ENCODE results near the gene PPP2R2C. TPM values are rescaled to one million over a fixed set of nuclear protein-coding genes. Genes with fewer than 3 reads are reported as not detected.

The PPP2R2C gene
- polyA plus RNA-seq, 1 of the 3 experiments (the other 2 are of a cell fraction): 0.21 TPM

- no peaks in the 10 kb centered on the region for H4K20me1 ChIP-seq (ENCODE audit: insufficient read depth)
- H3K9me3 ChIP-seq: no peaks in the 10 kb centered on the region
- no peak overlapping the region for H3K9ac ChIP-seq
- H3K4me3 ChIP-seq (ENCODE audit: low read depth in 2 of 2, low read length in 1 of 2): no peak overlapping the region
- H3K4me2 ChIP-seq: no peak overlapping the region
- H3K79me2 ChIP-seq (ENCODE audit: insufficient read depth): no peaks in the 10 kb centered on the region
- 13% methylated on average over 2 of the region's 2 CpGs for WGBS (ENCODE audit: low lambda C conversion rate)
- H3K36me3 ChIP-seq (replicated peaks in 1 of 2; ENCODE audit: control insufficient read depth in 1 of 2, insufficient read depth in 2 of 2, low read length in 1 of 2): no peaks in the 10 kb centered on the region
- TF ChIP-seq TEAD4 (IDR thresholded peaks at IDR 0.05; ENCODE audit: borderline replicate concordance, insufficient read depth): no peak
- no peak for TF ChIP-seq ZBTB33 (IDR thresholded peaks at IDR 0.05; ENCODE audit: borderline replicate concordance, low read depth)
- TF ChIP-seq NRF1 (IDR thresholded peaks at IDR 0.05; ENCODE audit: low read depth, low read length): no peak
- no peak for TF ChIP-seq USF1 (IDR thresholded peaks at IDR 0.05; ENCODE audit: borderline replicate concordance, low read depth)
- TF ChIP-seq YY1 (IDR thresholded peaks at IDR 0.05; ENCODE audit: low read depth): no peak
- TF ChIP-seq ELF1 (IDR thresholded peaks at IDR 0.05): no peak
- TF ChIP-seq RXRA (IDR thresholded peaks at IDR 0.05; ENCODE audit: borderline replicate concordance, low read depth): no peak
- no peak for TF ChIP-seq JUND (IDR thresholded peaks at IDR 0.05)
- TF ChIP-seq REST (IDR thresholded peaks at IDR 0.05; ENCODE audit: low read depth, low read length): no peak
- TF ChIP-seq TAF1 (IDR thresholded peaks at IDR 0.05; ENCODE audit: borderline replicate concordance, low read depth, low read length): no peak
- TF ChIP-seq PBX3 (IDR thresholded peaks at IDR 0.05): no peak
- TF ChIP-seq FOSL2 (IDR thresholded peaks at IDR 0.05; ENCODE audit: borderline replicate concordance, low read depth): no peak
- no peak for TF ChIP-seq GATA2 (CRISPR knock-in tag; IDR thresholded peaks at IDR 0.05)
- H3F3A ChIP-seq (replicated peaks; ENCODE audit: insufficient read depth): no peaks in the 10 kb centered on the region
- POLR2A ChIA-PET: no interaction called here
- no peaks in the 10 kb centered on the region for H3K27me3 ChIP-seq (ENCODE audit: insufficient read depth)
- peak overlapping the region in 1 of 2 experiments; percentile 34; a peak in 2 of 4 replicates for H3K27ac ChIP-seq (ENCODE audit: low read depth in 2 of 2, low read length in 1 of 2)
- DNase-seq: peak; percentile 66
- no peaks in the 10 kb centered on the region for H3K9me2 ChIP-seq
- CTCF ChIA-PET: interaction anchor here (3.2 kb wide), 1 partner anchor 141 kb away, joined by 11 read pairs; no protein-coding TSS in a partner anchor
- H3K4me1 ChIP-seq (ENCODE audit: control insufficient read depth in 1 of 2, insufficient read depth in 2 of 2, low read depth in 1 of 2, low read length in 1 of 2): peaks cover 0 to 18% of the 10 kb centered on the region in 2 experiments; a peak in 2 of 4 replicates
- no peak overlapping the region for H2AFZ ChIP-seq (ENCODE audit: low read depth)
These were observed 67.1 kb downstream of the PPP2R2C start for GRCh38 chr4:6405397-6405706.

Data from SK-N-SH (cell line).